Spleen (tissue), 7 donors: ENCODE results near the gene DAPK2.

Source experiments
- CTCF ChIP-seq, 11 experiments: fragments of 200-600 bp in 7 of 11; fragments of 450-650 bp in 4 of 11; sonication (generic) in 4 of 11; IDR thresholded peaks in 8 of 11; conservative IDR thresholded peaks in 3 of 11; 1 replicate in 7 of 11; 2 replicates in 4 of 11; pipeline versions ENCODE4 v1.4.0 to v1.8.0; 2016 to 2021; ENCODE audit warnings: antibody characterized with exemption in 11 of 11, inconsistent platforms in 4 of 11, mild to moderate bottlenecking in 1 of 11
- POLR2A ChIP-seq, 3 donors: fragments of 450-650 bp; IDR thresholded peaks; one replicate each; pipeline ENCODE4 v1.5.1; 2017; ENCODE audit warnings: antibody characterized with exemption in 3 of 3, mild to moderate bottlenecking in 1 of 3
- donor health status: DM: no; HTN: no; CAD: no; lungs with moderate emphysema.
- donor health status: DM: no; HTN: no; CAD: no.
- donor health status: DM: no; HTN: no; CAD: no.

GRCh38 chr15:63948971-63949370, 97.3 kb downstream of the DAPK2 start:
- TF ChIP-seq CTCF (IDR thresholded peaks at IDR 0.05 in 8 of 11, conservative IDR thresholded peaks at IDR 0.05 in 3 of 11) (no peak), POLR2A (IDR thresholded peaks at IDR 0.05) (no peak)
